ENCODE measurements around the gene TMEM270. TPM values are rescaled to one million over a fixed set of nuclear protein-coding genes. Genes with fewer than 3 reads are reported as not detected.

Gene TMEM270
- total RNA-seq, 1 donor from 2014 or later = not detected

DNA sequence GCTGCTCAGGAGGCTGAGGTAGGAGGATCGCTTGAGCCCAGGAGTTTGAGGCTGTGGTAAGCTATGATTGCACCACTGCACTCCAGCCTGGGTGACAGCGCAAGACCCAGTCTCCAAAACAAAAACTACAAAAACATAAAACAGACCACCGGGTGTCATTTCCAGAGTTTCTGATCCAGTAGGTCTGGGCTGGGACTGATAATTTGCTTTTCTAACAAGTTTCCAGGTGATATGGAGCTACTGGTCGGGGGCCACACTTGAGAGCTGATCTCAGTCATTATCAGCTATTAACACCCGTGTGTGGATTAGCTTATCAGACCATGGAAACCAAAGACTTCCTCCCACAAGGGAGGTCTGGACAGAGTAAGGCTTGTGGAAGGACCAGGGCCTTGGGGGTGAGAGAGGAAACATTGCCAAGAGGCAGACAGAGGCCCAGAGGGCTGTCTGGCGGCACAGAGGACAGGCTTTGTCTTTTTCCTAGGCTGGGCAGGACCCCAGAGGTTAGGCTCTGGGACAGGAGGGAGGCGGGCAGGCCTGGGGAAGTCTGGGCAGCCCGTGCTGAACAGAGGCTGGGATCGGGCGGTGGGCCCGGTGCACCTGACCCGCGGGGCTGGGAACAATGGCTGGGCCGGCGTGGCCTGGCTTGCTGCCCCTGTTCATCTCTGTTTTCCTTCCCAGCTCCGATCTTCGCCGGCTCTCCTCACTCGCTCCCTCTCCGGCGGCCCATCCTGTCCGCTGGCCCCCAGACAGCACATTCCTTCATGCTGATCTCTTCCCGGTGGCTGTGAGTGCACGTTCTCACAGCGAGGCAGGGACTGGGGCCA lies 25.2 kb downstream of the TMEM270 start:
- DNase-seq (ENCODE audit: low spot score) = peak; percentile 85

- no peak for DNase-seq (ENCODE audit: low spot score)
Observed at GRCh38 chr7:73887762-73888161, 26.8 kb downstream of the TMEM270 start.

GRCh38 chr7:73888959-73889358 lies 28.0 kb downstream of the TMEM270 start:
- DNase-seq (ENCODE audit: low spot score) = peak; percentile 41

DNA sequence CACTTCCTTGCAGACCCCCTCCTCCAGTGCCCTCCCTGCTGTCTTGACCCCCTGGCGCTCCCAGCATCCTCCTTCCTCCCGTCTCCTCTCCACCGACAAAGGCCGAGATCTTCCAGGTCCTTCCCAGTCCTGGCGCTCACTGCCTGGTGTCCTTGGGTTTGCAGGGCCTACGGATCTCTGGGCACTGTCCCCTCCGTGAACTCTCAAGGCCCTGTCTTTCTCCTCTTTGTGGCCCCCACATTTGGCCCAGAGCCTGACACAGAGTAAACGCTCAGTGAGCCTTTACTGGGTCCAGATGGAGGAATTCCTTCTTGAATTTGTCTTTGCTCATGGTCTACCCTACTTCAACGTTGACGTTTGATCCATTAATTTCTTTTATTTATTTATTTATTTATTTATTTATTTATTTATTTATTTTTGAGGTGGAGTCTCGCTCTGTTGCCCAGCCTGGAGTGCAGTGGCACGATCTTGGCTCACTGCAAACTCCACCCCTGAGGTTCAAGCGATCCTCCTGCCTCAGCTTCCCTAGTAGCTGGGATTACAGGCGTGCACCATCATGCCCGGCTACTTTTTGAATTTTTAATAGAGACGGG lies 29.7 kb downstream of the TMEM270 start:
- no peak for DNase-seq (ENCODE audit: low spot score)

- no peak for DNase-seq (ENCODE audit: low spot score)
Observed at GRCh38 chr7:73891178-73891885, 30.4 kb downstream of the TMEM270 start.

DNA sequence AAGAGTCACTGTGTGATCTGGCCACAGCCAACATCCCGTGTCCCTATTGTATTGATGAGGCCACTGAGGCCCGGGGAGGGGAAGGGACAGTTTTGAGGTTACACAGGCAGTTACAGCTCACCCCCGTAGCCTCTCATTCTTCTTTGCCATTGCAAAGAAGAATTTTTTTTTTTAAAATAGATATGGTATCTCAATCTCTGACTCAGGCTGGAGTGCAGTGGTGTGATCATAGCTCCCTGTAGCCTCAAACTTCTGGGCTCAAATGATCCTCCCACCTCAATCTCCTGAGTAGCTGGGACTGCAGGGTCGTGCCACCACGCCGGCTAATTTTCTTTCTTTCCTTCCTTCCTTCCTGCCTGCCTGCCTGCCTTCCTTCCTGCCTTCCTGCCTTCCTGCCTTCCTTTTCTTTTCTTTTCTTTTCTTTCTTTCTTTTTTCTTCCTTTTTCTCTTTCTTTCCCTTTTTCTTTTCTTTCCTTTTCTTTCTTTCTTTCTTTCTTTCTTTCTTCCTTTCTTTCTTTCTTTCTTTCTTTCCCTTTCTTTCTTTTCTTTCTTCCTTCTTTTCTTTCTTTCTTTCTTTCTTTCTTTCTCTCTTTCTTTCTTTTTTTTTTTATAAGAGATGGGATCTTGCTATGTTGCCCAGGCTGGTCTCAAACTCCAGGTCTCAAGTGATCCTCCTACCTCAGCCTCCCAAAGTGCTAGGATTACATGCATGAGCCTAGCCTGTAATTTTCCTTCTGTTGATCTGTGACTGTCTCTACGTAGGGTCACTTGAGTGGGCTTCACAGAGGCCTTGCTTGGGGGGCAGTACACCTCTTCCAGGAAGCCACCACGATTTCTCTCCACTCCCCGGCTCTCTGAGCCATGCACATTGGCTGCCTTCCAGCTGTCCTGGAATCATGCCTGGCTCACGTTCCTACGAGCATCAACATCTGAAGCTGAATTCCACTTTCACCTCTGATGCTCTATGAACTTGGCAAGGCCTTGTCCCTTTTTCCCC lies 31.3 kb downstream of the TMEM270 start:
- DNase-seq (ENCODE audit: low spot score) = peak; percentile 50

- DNase-seq (ENCODE audit: low spot score) = no peak
Observed at GRCh38 chr7:73893342-73894101, 32.6 kb downstream of the TMEM270 start.

- no peak for DNase-seq (ENCODE audit: low spot score)
Observed at GRCh38 chr7:73894166-73894565, 33.2 kb downstream of the TMEM270 start.

DNA sequence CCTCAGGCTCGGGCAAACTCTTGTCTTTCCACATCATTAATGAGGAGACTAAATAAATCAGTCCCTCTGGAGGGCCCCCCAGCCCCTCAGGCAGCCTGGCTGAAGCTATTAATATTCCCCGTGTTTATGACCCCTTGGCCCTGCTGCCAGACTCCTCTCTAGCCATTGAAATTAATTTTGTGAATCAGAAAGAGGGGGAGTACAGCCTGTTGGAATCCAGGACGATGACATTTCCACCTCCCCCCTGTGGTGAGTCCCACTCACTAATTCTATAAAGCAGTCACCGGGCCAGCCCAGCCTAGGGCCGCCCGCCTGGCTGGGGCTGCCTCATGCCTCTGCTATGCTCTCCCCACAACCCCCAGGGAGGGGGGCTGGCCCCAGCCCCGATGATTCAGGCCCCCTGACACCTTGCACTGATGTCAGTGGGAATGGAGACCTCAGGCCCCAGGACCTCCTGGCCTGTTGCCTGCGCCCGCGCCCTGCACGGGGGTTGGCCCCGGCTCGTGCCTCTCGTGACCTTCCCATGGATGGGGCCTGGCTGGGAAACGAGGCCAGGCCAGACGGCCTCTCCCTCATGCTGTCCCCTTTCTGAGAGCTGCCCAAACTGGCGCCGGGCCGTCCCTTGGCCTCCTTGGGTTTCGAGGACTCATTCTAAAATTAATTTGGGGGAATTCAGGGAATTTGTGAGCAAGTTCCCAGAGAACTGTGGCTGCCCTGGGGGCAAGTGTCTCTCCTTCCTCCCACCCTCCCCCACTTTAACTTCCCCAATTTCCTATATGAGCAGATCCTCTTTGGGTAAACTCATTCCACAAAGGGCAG lies 34.0 kb downstream of the TMEM270 start:
- no peak for DNase-seq (ENCODE audit: low spot score)

DNA sequence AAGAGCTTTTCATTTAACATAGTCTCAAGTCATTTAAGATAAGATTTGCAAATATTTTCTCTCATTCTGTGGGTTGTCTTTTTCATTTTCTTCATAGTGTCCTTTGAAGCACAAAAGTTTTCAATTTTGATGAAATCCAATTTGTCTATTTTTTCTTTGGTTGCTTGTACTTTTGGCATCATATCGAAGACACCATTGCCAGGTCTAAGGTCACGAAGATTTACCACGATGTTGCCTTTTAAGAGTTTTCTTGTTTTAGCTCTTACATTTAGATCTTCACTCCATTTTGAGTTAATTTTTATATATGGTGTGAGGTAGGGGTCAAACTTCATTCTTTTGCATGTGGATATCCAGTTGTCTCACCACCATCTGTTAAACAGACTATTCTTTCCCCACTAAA lies 34.7 kb downstream of the TMEM270 start:
- no peak for DNase-seq (ENCODE audit: low spot score)

- no peak for DNase-seq (ENCODE audit: low spot score)
Observed at GRCh38 chr7:73896454-73896853, 35.5 kb downstream of the TMEM270 start.

DNA sequence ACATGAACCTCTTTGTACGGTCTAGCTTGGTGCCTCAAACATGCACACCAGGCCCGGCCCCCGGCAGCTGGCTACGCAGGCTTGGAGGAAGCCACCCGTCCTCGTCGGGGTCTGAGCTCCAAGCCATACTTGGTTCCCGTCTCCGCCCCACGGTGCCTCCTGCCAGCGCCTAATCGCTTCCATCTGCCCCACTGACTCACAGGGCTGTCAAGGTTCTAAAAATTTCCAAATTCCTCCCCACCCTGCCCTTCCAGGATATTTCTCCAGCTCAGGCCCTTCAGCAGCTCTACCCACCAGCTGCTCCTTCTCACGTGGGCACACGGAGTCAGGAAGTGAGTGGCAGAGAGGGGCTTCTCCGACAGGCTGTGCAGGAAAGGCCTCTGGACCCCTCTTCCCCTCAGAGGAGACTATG lies 38.8 kb downstream of the TMEM270 start:
- DNase-seq (ENCODE audit: low spot score) = peak; percentile 79

GRCh38 chr7:73900286-73900685 lies 39.3 kb downstream of the TMEM270 start:
- DNase-seq (ENCODE audit: low spot score) = no peak

DNA sequence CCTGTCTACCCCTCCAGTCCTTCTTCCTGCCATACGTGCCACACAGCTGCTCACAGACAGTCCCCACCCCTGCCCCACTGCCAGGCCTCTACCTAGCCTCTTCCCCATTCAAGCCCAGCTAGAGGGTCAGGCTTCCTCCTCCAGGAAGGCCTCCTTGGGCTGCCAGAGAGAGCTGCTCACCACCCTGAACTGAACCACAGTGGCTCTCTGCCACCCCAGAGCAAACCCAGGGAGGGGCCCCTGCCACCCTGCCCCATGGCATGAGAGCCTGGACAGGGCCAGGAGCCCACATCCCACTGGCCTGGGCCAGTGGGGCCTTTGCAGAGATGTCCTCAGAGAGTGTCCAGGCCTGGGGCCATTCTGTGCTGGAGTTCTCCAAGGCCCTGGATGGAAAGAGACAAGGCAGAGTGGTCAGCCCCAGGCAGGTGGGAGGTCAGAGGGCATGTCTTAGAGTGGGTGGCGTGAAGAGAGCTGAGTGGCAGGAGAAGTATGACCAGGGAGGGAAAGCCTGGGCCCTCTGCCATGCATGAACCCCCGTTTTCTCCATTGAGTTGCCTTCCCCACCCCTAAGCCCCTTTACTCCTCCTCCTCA lies 40.4 kb downstream of the TMEM270 start:
- no peak for DNase-seq (ENCODE audit: low spot score)

- no peak for DNase-seq (ENCODE audit: low spot score)
Observed at GRCh38 chr7:73901823-73902597, 41.1 kb downstream of the TMEM270 start.

DNA sequence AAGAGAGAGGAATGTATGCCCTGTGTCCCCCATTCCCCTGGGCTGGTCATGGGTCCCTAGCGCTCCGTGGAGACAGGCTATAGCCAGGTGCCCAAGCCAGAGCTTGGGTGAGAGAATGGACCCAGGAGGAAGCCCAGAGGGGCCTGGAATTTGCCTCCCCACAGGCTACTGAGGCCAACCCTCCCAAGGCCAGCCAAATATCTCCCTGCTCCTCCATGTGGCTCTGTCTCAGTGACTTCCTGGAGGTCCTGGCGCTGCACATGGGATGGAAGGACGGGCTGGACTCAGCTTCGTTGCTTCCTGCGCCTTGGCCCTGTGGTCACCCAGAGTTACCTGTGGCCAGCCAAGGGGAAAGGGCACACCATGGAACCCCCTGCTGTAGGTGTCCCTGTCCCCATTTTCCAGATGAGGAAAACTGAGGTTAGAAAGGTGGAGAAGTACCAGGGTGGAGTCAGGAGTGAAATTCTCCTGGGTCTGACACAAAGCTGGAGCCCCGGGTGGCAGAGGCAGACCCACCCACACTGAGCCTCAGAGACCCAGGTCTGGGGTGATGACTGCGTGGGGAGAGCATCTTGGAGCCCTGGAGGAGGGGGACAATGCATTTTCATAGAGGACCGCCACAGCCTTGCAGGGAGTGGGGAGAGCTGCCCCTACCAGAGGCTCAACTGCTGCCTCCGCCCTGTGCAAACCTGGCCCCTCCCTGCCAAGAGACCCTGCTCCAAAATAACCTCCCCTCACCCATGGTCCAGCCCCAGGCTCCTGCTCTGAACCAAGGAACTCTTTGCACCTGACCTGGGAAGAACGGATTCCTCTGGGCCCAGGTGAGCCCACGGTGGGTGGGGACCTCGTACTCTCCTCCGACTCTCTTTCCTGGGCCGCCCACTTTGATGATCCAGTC lies 42.6 kb downstream of the TMEM270 start:
- DNase-seq (ENCODE audit: low spot score) = no peak
